8988T (cell line): ENCODE data around the gene CPED1.
A peak's percentile ranks its signal among the peaks of the same experiment; 100 is the strongest.
"Not testable (repeated sequence)": the region's sequence is repeated elsewhere in the genome, so short reads cannot be mapped to it uniquely, and the experiment has no call there.

Experiments used
- DNase-seq: peaks from one replicate; pipeline ENCODE4 v3.0.0; 2011

CPED1 gene

DNA sequence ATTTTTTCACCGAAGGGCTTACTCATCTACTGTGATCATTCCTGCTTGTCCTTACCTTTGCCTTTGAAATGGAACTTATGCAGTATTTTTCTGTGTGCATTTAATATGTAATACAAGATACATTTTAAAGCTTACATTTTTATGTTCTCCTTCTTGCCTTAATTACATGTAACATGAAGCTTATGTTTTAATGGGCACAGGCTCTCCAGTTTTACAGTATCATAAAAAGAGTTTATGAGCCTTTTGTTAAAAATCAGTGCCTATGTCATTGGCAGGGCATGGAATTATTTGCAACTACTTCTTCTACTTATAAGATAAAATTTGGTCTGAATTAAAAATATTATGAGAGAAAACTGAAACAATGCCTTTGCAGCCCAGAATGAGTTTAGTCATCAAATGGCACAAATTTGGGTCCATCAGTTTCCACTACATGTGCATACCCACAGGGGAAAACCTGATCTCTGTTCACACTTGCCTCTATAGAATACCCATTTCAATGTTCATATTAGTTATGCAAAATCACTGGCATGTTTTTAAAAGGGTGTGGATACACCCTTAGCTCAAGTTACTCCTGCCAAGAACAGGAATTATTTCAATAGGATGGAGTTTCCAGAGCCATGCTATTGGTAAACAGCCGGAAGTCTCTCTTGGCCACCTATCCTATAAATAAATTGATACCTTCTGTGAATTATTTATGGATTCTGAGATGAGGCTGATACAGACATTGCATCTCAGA, 312.3 kb downstream of the CPED1 start:
- DNase-seq = no peak

DNA sequence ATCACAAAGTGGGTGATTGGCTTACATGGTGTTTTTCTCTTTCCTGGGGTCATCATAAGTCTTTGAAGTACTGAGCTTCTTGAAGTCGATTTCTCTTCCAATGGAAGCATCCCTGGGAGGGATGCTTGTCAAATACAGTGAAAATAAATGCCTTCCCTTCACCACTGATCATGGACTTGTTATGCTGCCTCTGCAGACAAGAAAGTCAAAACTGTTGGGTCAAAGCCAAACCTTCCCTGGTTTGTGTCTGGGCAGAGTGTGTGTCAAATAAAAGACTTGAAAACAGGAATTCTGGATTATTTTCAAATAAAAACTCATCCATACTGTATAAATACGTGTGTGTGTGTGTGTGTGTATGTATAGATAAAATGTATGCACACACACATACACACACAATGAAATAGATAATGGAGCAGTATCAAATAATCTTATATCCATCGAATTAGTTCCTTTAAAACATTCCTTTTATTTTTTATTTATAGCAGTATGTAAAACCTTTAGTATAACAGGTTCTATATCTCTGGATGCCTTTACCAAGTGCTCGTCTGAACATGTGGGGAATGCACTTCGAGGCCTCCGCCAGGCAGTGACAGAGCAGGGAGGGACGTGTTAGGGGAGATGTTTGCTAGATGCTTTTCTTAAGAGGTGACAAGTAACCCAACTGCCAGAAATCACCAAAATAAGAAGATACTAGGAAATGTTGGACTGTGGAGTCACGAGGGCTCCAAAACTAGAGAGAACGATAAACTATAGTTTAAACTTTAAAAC, 313.1 kb downstream of the CPED1 start:
- no peak for DNase-seq

GRCh38 chr7:121302214-121302745, 313.8 kb downstream of the CPED1 start:
- no peak for DNase-seq

DNA sequence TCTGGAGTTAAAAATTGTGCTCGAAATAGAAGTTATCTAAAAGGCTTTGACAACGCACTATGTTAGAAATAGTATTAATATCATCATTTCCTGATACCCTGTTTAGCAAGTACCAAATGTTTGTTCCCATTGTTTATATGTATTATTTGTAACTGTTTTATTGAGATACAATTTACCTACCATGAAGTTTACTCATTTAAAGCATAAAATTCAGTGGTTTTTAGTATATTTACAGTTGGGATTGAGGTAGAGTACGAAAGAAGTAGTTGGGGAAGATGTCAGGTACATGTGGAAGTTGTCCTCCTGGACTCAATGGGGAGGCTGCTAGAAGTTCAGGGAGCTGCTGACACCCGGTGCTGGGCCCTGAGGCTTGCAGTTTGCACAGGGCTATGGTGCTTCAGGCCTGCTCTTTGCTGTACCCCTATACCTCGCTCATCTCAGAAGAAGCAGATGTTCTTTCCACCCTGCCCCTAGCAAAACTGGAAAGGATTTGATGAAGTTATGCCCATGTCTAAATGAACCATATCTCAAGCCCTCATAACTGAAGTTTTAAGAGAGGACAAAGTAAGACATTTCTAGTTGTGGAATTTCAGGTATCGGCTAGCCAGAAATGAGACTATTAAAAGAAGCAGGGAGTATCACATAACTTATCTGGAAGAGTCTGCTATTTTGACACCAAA, 315.1 kb downstream of the CPED1 start:
- no peak for DNase-seq

DNA sequence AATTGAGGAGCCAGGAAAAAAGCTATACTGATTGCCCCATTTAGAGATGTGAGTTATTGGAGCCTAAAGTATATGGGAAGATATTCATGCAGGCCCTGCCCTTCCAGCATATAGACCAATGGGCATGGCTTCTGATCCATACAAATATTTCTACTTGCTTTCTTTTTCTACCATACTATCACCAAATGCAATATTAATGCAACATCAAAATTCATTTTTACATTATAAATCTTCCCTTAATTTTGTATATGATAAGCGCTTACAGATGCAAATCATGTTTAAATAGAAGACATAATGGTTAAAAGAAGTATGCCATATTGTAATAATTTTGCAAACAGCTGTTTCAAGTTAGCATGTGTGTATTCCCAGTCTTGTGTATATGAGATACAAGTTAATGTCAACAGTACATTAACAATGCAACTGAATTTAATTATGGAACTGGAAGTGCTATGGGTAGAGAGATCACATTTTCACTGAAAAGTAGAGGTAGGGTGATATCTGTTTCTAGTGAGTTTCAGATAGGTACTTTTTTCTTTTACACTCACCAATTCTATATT, 315.7 kb downstream of the CPED1 start:
- DNase-seq = no peak

- no peak for DNase-seq
Observed at GRCh38 chr7:121305109-121305508, 316.6 kb downstream of the CPED1 start.

DNA sequence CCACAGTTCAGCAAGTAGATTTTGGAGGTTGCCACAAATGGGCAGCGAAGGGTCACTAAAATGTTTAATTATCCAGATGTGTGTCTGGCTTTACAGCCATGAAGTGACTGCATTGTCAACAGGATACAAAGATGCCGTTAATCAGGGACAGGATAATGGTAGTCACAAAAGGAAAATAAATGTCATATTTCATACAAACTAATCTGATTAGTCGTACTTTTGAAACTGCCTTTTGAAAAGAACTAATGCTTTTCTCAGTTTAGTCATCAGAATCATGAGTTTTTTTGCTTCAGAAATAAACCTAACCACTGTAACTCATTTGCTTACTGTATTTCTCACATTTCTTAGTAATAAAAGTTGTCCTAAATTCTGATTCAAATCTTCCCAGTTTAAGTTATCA, 318.1 kb downstream of the CPED1 start:
- DNase-seq = no peak

- no peak for DNase-seq
Observed at GRCh38 chr7:121307021-121307574, 318.6 kb downstream of the CPED1 start.

DNA sequence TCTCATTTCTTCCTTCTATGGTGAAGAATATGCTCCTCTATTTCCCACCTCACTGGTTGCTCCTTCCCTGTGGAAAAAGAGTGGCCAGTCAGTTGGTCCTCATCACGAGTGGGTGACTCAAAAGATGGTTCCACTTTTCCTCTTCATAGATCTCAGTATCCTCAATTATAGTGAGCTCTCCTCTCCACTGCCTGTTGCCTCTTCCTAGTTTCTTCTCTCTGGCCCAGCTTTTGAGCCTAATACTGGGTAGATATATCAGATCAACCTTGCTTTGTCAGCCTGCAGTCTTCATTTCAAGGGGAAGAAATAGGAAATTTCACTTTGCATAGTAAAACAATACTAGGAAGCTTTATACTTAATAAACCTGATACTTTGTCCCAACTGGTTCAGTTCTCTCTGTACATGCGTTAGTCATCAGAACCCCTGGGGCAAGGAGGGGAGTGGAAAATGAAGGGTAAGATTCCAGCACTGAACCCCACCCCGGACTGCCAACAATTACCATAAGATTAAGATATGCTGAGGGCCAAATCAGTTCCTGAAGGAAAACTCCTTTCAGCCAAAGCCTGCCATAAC, 324.8 kb downstream of the CPED1 start:
- no peak for DNase-seq

DNA sequence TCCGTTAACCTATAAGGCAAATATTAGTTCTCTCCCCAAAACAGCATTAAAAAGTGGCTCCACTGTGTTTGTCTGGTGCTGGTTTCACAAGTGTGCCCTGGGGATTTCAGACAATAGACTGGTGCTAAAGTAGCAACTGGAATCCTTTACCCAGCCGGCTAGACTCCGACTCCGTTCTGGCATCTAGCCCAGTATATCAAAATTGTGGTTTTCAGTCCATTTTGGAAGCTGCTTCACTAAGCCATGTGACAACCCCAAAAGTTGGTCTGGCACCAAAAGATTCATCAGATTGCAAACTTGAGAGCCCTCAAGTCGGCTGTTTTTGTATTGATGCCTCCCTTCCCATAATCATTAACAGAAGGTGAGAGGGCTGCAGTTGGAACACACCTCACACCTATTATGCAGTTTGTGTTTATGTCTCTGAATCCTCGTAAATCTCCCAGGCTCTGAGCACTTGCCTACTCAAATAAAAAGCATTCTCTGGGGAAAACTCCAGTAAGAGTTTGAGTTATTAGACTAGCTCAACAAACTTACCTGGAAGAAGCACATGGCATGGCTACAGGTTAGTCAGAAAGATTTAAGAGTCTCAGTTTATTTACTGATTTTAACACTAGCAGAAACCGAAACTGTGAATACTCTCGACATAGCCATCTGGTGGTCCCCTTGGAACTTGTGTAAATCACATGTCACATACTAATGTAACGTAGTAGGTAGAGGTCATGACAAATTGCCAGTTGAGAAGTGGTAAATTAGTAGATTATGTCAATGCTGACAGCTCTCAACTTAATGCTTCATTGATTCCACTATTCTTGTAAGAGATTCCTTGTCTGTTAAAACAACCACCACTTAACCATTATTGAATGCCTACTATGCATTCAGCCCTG, 325.5 kb downstream of the CPED1 start:
- DNase-seq = no peak

- not testable (repeated sequence) for DNase-seq
Observed at GRCh38 chr7:121315170-121315569, 326.7 kb downstream of the CPED1 start.

GRCh38 chr7:121322460-121322859, 333.9 kb downstream of the CPED1 start:
- no peak for DNase-seq

DNA sequence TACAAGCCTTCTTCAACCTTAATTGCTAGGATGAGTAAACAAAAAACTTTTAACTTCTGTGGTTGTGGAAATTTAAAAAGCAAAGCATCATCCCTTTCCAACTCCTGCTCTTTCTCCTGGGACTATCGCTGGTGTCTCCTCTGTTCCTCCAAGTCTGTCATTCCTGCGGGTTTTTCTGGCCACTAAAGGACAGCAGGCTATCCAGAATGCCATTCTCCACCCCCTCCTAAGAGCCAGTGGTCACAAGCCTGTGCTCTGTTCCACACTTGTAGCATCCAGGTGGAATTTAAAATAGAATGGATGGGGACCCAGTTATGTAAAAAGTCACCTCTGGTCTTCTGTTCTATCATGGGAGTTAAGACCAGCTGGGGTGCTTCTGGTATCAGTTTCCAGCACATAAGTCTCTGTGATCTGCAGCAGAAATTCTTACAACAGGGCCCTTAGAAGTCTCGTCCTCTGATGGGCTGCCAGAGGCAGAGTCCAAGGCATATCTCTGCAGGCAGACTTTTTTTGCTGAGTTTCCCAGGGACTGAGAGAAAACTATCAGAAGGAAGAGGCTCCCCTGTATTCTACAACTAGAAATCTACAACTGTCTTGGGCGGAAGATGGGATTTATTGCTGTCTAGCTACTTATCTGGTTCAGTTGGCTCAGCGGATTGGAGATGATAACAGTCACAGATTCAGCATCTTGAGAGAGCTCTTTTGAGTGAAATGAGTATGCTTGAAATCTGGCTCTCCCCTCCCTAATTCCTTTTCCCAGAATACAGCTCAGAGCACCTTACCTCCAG, 335.2 kb downstream of the CPED1 start:
- DNase-seq = no peak

GRCh38 chr7:121327671-121328070, 339.2 kb downstream of the CPED1 start:
- no peak for DNase-seq

GRCh38 chr7:121328508-121329190, 340.1 kb downstream of the CPED1 start, which contains the start of gene WNT16:
TSS of gene WNT16 (plus strand) at chr7:121329000. CDS start at chr7:121329293, 293 bp downstream.
- DNase-seq = no peak

GRCh38 chr7:121329191-121330052, 340.9 kb downstream of the CPED1 start:
- peak; percentile 31 for DNase-seq

DNA sequence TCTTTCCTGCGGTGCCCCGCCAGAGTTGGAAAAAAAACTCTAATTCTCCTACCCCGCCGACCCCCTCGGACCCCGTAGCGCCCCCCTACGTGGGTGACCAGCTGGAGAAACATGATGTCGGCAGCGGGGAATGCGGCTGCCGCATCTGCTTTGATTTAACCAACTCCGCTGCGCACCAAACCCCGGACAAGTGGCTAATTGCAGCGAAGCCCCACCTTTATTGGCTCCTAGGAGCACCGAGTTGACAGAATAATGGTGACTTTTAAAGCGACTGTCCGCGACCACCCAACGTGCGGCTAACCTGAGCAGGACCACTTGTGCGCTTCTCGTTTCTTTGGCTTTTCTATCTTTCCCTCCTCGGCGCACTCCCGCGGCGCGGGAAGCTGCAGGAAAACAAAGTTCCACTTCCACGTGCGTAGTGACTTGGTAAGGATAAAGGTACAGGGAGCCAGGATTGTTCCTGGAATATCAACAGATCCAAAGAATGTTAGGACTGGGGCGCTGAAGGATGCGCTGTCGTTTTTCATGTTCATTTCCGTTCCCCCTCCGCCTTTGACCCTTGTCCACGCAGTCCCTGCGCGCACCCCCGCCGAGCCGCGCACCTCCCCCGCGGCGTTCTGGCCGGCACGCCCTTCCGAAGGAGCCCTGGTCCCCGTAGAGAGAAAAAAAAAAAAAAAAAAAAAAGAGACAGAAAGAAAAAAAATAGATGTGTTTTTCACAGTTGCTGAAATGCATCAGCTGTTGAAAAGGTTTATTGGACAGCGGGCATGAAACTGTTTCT, 341.7 kb downstream of the CPED1 start:
- no peak for DNase-seq

DNA sequence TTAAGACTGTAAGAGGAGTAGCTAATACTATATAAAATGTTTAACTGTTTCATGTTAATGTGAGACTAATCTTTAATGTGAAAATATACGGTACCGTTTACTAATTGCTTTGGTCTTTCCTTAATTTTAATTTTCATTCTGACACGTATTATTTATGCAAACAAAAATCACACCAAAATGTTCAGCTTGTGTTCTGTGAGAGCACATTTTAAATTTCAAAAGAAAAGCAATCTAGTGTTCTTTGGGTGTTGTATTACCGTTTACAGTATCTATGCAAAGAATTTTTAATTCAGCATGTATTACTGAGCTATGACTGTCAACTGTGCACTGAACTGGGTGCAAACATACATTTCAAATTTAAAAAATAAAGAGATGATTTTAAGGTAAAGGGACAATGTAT, 342.5 kb downstream of the CPED1 start:
- no peak for DNase-seq
